Sigmoid colon (tissue), 7 donors: ENCODE results near the gene TSPAN9. TPM values are rescaled to one million over a fixed set of nuclear protein-coding genes. Genes with fewer than 3 reads are reported as not detected.
A peak's percentile ranks its signal among the peaks of the same experiment; 100 is the strongest.

ENCODE experiments used
- DNase-seq: peaks from one replicate; pipeline ENCODE4 v3.0.0-alpha.2; 2019
- H3K27ac ChIP-seq, 4 donors: fragments of 200-600 bp; sonication (generic); one replicate each; pipeline ENCODE4 v1.5.1; 2016 to 2019; ENCODE audit warnings: mild to moderate bottlenecking in 1 of 4
- H3K27me3 ChIP-seq, 3 donors: fragments of 200-600 bp; sonication (generic); one replicate each; pipeline ENCODE4 v1.5.1; 2019; ENCODE audit warnings: mild to moderate bottlenecking in 1 of 3
- H3K36me3 ChIP-seq, 4 donors: fragments of 200-600 bp; sonication (generic); one replicate each; pipeline ENCODE4 v1.5.1; 2016 to 2019
- H3K4me1 ChIP-seq, 4 donors: fragments of 200-600 bp; sonication (generic); one replicate each; pipeline ENCODE4 v1.5.1; 2017 to 2019
- H3K4me3 ChIP-seq, 4 donors: fragments of 200-600 bp; sonication (generic); one replicate each; pipeline ENCODE4 v1.5.1; 2017 to 2019; ENCODE audit warnings: mild to moderate bottlenecking in 2 of 4, moderate library complexity in 1 of 4
- H3K9me3 ChIP-seq, 4 donors: fragments of 200-600 bp in 3 of 4; sonication (generic) in 3 of 4; one replicate each; pipeline versions ENCODE4 v1.5.1 to v1.6.1; 2013 to 2019
- CTCF ChIP-seq, 4 experiments: fragments of 450-650 bp in 3 of 4; fragments of 200-600 bp in 1 of 4; IDR thresholded peaks; one replicate each; pipeline ENCODE4 v1.5.1; 2016 to 2019; ENCODE audit warnings: antibody characterized with exemption in 4 of 4, mild to moderate bottlenecking in 3 of 4, moderate library complexity in 2 of 4
- EP300 ChIP-seq, 4 donors: sonication (generic); formaldehyde crosslinking; IDR thresholded peaks; one replicate each; pipeline ENCODE4 v1.6.1; 2017; ENCODE audit warnings: antibody characterized with exemption in 4 of 4
- POLR2A ChIP-seq, 2 donors: fragments of 450-650 bp; IDR thresholded peaks; one replicate each; pipeline ENCODE4 v1.6.1; 2016; ENCODE audit warnings: antibody characterized with exemption in 2 of 2, mild to moderate bottlenecking in 2 of 2, moderate library complexity in 2 of 2
- POLR2AphosphoS5 ChIP-seq, 4 donors: sonication (generic); formaldehyde crosslinking; IDR thresholded peaks; one replicate each; pipeline ENCODE4 v1.6.1; 2017; ENCODE audit warnings: antibody characterized with exemption in 4 of 4
- WGBS, 2 donors: extraction: QIAGEN DNeasy Blood & Tissue Kit; methylation state at CpG; one replicate each; pipeline ENCODE4 v1.1.7; 2013; 5-methylcytosine and 5-hydroxymethylcytosine counted together
- intact Hi-C: fragments of 100-400 bp; cut with DNase I; formaldehyde crosslinking; loops from one replicate; pipeline ENCODE4 v1.15.1; 2023
- polyA plus RNA-seq, 3 donors: library from polyadenylated mRNA; stranded (reverse); fragments of 200-250 nt; gene quantifications; one replicate each; pipeline ENCODE4 v1.2.3, GENCODE V29; 2013
- total RNA-seq, 4 donors: library from RNA; depleted of rRNA; stranded (reverse); fragments of >200 nt; gene quantifications; one replicate each; pipeline ENCODE4 v1.1.0, GENCODE V29; 2016
- donor health status: healthy with polysubstance abuse.
- donor health status: Bipolar disorder and iron deficiency.
- donor health status: healthy.

TSPAN9 gene
- total and polyA plus RNA-seq, 7 donors, result 0.92 to 28.0 (median 18.2) TPM

GRCh38 chr12:3185260-3185870, 108.2 kb downstream of the TSPAN9 start:
- intact Hi-C loops, result no loop called here

GRCh38 chr12:3186546-3187215, 109.5 kb downstream of the TSPAN9 start:
- H3K9me3 ChIP-seq, result no peaks in the 10 kb centered on the region
- H3K27me3 ChIP-seq, result no peaks in the 10 kb centered on the region
- 74 to 90% methylated on average over 6 of the region's 6 CpGs for WGBS, 2 donors
- DNase-seq, result no peak
- no peak overlapping the region for H3K27ac ChIP-seq
- intact Hi-C loops, result no loop called here
- H3K36me3 ChIP-seq, result no peaks in the 10 kb centered on the region
- TF ChIP-seq POLR2AphosphoS5 (IDR thresholded peaks at IDR 0.05), result no peak
- TF ChIP-seq CTCF (IDR thresholded peaks at IDR 0.05), result no peak
- no peak for TF ChIP-seq POLR2A (IDR thresholded peaks at IDR 0.05)
- TF ChIP-seq EP300 (IDR thresholded peaks at IDR 0.05), result no peak
- H3K4me3 ChIP-seq, result no peak overlapping the region
- no peaks in the 10 kb centered on the region for H3K4me1 ChIP-seq

More at GRCh38 chr12:3185260-3185870, 108.2 kb downstream of the TSPAN9 start:
- WGBS, 2 donors, result 89 to 93% methylated on average over 11 of the region's 11 CpGs
- H3K4me3 ChIP-seq, result no peak overlapping the region
- H3K4me1 ChIP-seq, result no peaks in the 10 kb centered on the region
- no peaks in the 10 kb centered on the region for H3K36me3 ChIP-seq
- no peak for DNase-seq
- no peaks in the 10 kb centered on the region for H3K9me3 ChIP-seq
- peak overlapping the region in 1 of 4 donors; percentile 45 for H3K27ac ChIP-seq
- H3K27me3 ChIP-seq, result no peaks in the 10 kb centered on the region
- TF ChIP-seq CTCF (IDR thresholded peaks at IDR 0.05) (no peak), EP300 (IDR thresholded peaks at IDR 0.05) (no peak), POLR2AphosphoS5 (IDR thresholded peaks at IDR 0.05) (no peak), POLR2A (IDR thresholded peaks at IDR 0.05) (no peak)

GRCh38 chr12:3187846-3188770, 110.9 kb downstream of the TSPAN9 start:
- no peaks in the 10 kb centered on the region for H3K27me3 ChIP-seq
- H3K36me3 ChIP-seq, result no peaks in the 10 kb centered on the region
- no peak for DNase-seq
- H3K4me1 ChIP-seq, result no peaks in the 10 kb centered on the region
- H3K4me3 ChIP-seq, result no peak overlapping the region
- WGBS, 2 donors, result 53 to 80% methylated on average over 17 of the region's 17 CpGs
- intact Hi-C loops, result no loop called here
- H3K9me3 ChIP-seq, result no peaks in the 10 kb centered on the region
- TF ChIP-seq POLR2AphosphoS5 (IDR thresholded peaks at IDR 0.05) (no peak), POLR2A (IDR thresholded peaks at IDR 0.05) (no peak), CTCF (IDR thresholded peaks at IDR 0.05) (no peak), EP300 (IDR thresholded peaks at IDR 0.05) (no peak)
- H3K27ac ChIP-seq, result no peak overlapping the region

- Histone ChIP-seq H3K36me3 (no peaks in the 10 kb centered on the region), H3K9me3 (no peaks in the 10 kb centered on the region), H3K27me3 (no peaks in the 10 kb centered on the region), H3K27ac (no peak overlapping the region), H3K4me3 (no peak overlapping the region), H3K4me1 (no peaks in the 10 kb centered on the region)
- TF ChIP-seq CTCF (IDR thresholded peaks at IDR 0.05) (no peak), POLR2AphosphoS5 (IDR thresholded peaks at IDR 0.05) (no peak), EP300 (IDR thresholded peaks at IDR 0.05) (no peak), POLR2A (IDR thresholded peaks at IDR 0.05) (no peak)
- 56 to 69% methylated on average over 2 of the region's 2 CpGs for WGBS, 2 donors
- DNase-seq, result no peak
- intact Hi-C loops, result no loop called here
These were observed 112.1 kb downstream of the TSPAN9 start for GRCh38 chr12:3189282-3189681.
